Retinal pigment epithelial cell (primary cell): ENCODE data around the gene HERC2.
"Not testable (repeated sequence)": the region's sequence is repeated elsewhere in the genome, so short reads cannot be mapped to it uniquely, and the experiment has no call there.

Experiments used
- DNase-seq: peaks from one replicate; pipeline ENCODE4 v3.0.0-alpha.2; 2010; ENCODE audit warnings: low read depth
- H3K4me3 ChIP-seq: 2 replicates; pipeline ENCODE4 v1.5.1; 2011; ENCODE audit warnings: mild to moderate bottlenecking, low read length, control low read depth, moderate library complexity
- CTCF ChIP-seq: conservative IDR thresholded peaks from 2 replicates; pipeline ENCODE4 v1.5.1; 2011; ENCODE audit warnings: low read depth, low read length, control low read depth, inconsistent platforms

HERC2 gene

GRCh38 chr15:28178290-28178689 is 143.7 kb downstream of the HERC2 start:
- no peak overlapping the region for H3K4me3 ChIP-seq
- TF ChIP-seq CTCF = no peak
- no peak for DNase-seq

- DNase-seq = no peak
- H3K4me3 ChIP-seq = no peak overlapping the region
- TF ChIP-seq CTCF = no peak
Measured at GRCh38 chr15:28169366-28169765, 152.6 kb downstream of the HERC2 start.

GRCh38 chr15:28168405-28169121 is 153.4 kb downstream of the HERC2 start:
- not testable (repeated sequence) for H3K4me3 ChIP-seq

GRCh38 chr15:28167042-28167441 is 154.9 kb downstream of the HERC2 start:
- H3K4me3 ChIP-seq = no peak overlapping the region
- no peak for DNase-seq
- no peak for TF ChIP-seq CTCF

More at GRCh38 chr15:28168405-28169121, 153.4 kb downstream of the HERC2 start:
- not testable (repeated sequence) for DNase-seq

GRCh38 chr15:28165791-28166190 is 156.2 kb downstream of the HERC2 start:
- H3K4me3 ChIP-seq = no peak overlapping the region
- TF ChIP-seq CTCF = no peak
- no peak for DNase-seq

- no peak for TF ChIP-seq CTCF
- DNase-seq = no peak
- no peak overlapping the region for H3K4me3 ChIP-seq
Measured at GRCh38 chr15:28164876-28165275, 157.1 kb downstream of the HERC2 start.

GRCh38 chr15:28154283-28154682 is 167.7 kb downstream of the HERC2 start:
- no peak overlapping the region for H3K4me3 ChIP-seq
- no peak for TF ChIP-seq CTCF
- no peak for DNase-seq
